Rectal smooth muscle tissue (tissue), 1 donor: ENCODE measurements around the gene KRT76.

Experiments used
- H3K27ac ChIP-seq: one replicate; pipeline ENCODE4 v1.7.0; 2013; ENCODE audit warnings: low read depth, low read length, inconsistent platforms
- H3K27me3 ChIP-seq: one replicate; pipeline ENCODE4 v1.7.0; 2013; ENCODE audit warnings: low read length; ENCODE audit not compliant: control insufficient read depth, insufficient read depth
- H3K36me3 ChIP-seq: one replicate; pipeline ENCODE4 v1.7.0; 2013; ENCODE audit warnings: low read length; ENCODE audit not compliant: control insufficient read depth, insufficient read depth
- H3K4me1 ChIP-seq: one replicate; pipeline ENCODE4 v1.7.0; 2013; ENCODE audit warnings: low read length; ENCODE audit not compliant: control insufficient read depth, insufficient read depth
- H3K4me3 ChIP-seq: one replicate; pipeline ENCODE4 v1.7.0; 2013; ENCODE audit warnings: low read length
- H3K9ac ChIP-seq: one replicate; pipeline ENCODE4 v1.7.0; 2013; ENCODE audit warnings: low read length

The KRT76 gene

GRCh38 chr12:52776913-52777395, at the start of gene KRT76:
KRT76 (minus strand) TSS chr12:52777345; CDS start chr12:52777291, 54 bp downstream.
- no peak within 1 kb of the TSS for H3K9ac ChIP-seq
- H3K36me3 ChIP-seq: no peaks in the 10 kb centered on the region
- H3K4me1 ChIP-seq: no peaks in the 10 kb centered on the region
- H3K27ac ChIP-seq: no peak within 1 kb of the TSS
- peaks cover 3% of the 10 kb centered on the region for H3K27me3 ChIP-seq
- H3K4me3 ChIP-seq: no peak within 1 kb of the TSS

- no peaks in the 10 kb centered on the region for H3K36me3 ChIP-seq
- no peak overlapping the region for H3K4me3 ChIP-seq
- no peaks in the 10 kb centered on the region for H3K27me3 ChIP-seq
- no peak overlapping the region for H3K27ac ChIP-seq
- H3K9ac ChIP-seq: no peak overlapping the region
- H3K4me1 ChIP-seq: no peaks in the 10 kb centered on the region
Observed at GRCh38 chr12:52825961-52826360, 48.8 kb upstream of the KRT76 start.

GRCh38 chr12:52824741-52825410, 47.7 kb upstream of the KRT76 start:
- Histone ChIP-seq H3K4me1 (no peaks in the 10 kb centered on the region), H3K36me3 (no peaks in the 10 kb centered on the region), H3K4me3 (no peak overlapping the region), H3K27me3 (no peaks in the 10 kb centered on the region), H3K9ac (no peak overlapping the region), H3K27ac (no peak overlapping the region)

- Histone ChIP-seq H3K4me1 (no peaks in the 10 kb centered on the region), H3K9ac (no peak overlapping the region), H3K27ac (no peak overlapping the region), H3K36me3 (no peaks in the 10 kb centered on the region), H3K27me3 (no peaks in the 10 kb centered on the region), H3K4me3 (no peak overlapping the region)
Observed at GRCh38 chr12:52823761-52824450, 46.8 kb upstream of the KRT76 start.

GRCh38 chr12:52822771-52823510, 45.8 kb upstream of the KRT76 start:
- Histone ChIP-seq H3K9ac (no peak overlapping the region), H3K27me3 (no peaks in the 10 kb centered on the region), H3K36me3 (no peaks in the 10 kb centered on the region), H3K27ac (no peak overlapping the region), H3K4me1 (no peaks in the 10 kb centered on the region), H3K4me3 (no peak overlapping the region)

- Histone ChIP-seq H3K36me3 (no peaks in the 10 kb centered on the region), H3K4me3 (no peak overlapping the region), H3K27ac (no peak overlapping the region), H3K4me1 (no peaks in the 10 kb centered on the region), H3K27me3 (no peaks in the 10 kb centered on the region), H3K9ac (no peak overlapping the region)
Observed at GRCh38 chr12:52821826-52822660, 44.9 kb upstream of the KRT76 start.

GRCh38 chr12:52821071-52821730, 44.1 kb upstream of the KRT76 start:
- Histone ChIP-seq H3K4me1 (no peaks in the 10 kb centered on the region), H3K27me3 (no peaks in the 10 kb centered on the region), H3K4me3 (no peak overlapping the region), H3K36me3 (no peaks in the 10 kb centered on the region), H3K9ac (no peak overlapping the region), H3K27ac (no peak overlapping the region)

GRCh38 chr12:52820521-52820920, 43.4 kb upstream of the KRT76 start:
- Histone ChIP-seq H3K36me3 (no peaks in the 10 kb centered on the region), H3K4me3 (no peak overlapping the region), H3K9ac (no peak overlapping the region), H3K27ac (no peak overlapping the region), H3K4me1 (no peaks in the 10 kb centered on the region), H3K27me3 (no peaks in the 10 kb centered on the region)

- no peak overlapping the region for H3K9ac ChIP-seq
- H3K4me1 ChIP-seq: no peaks in the 10 kb centered on the region
- H3K27ac ChIP-seq: no peak overlapping the region
- H3K27me3 ChIP-seq: no peaks in the 10 kb centered on the region
- H3K4me3 ChIP-seq: no peak overlapping the region
- no peaks in the 10 kb centered on the region for H3K36me3 ChIP-seq
Observed at GRCh38 chr12:52819731-52820510, 42.8 kb upstream of the KRT76 start.

- Histone ChIP-seq H3K4me3 (no peak overlapping the region), H3K9ac (no peak overlapping the region), H3K4me1 (no peaks in the 10 kb centered on the region), H3K27me3 (no peaks in the 10 kb centered on the region), H3K27ac (no peak overlapping the region), H3K36me3 (no peaks in the 10 kb centered on the region)
Observed at GRCh38 chr12:52818887-52819420, 41.8 kb upstream of the KRT76 start.

GRCh38 chr12:52818388-52818787, 41.2 kb upstream of the KRT76 start:
- H3K9ac ChIP-seq: no peak overlapping the region
- H3K4me1 ChIP-seq: no peaks in the 10 kb centered on the region
- H3K27me3 ChIP-seq: no peaks in the 10 kb centered on the region
- H3K27ac ChIP-seq: no peak overlapping the region
- no peaks in the 10 kb centered on the region for H3K36me3 ChIP-seq
- H3K4me3 ChIP-seq: no peak overlapping the region
